Adrenal gland (tissue), 12 donors: ENCODE measurements around the gene PCDH9. TPM values are rescaled to one million over a fixed set of nuclear protein-coding genes. Genes with fewer than 3 reads are reported as not detected.

ENCODE experiments used
- DNase-seq, 7 donors: peaks; one replicate each; pipeline ENCODE4 v3.0.0-alpha.2; 2019 to 2020
- H3K27ac ChIP-seq, 5 donors: fragments of 200-600 bp; sonication (generic) in 4 of 5; 1 replicate in 3 of 5; 2 replicates in 2 of 5; pipeline versions ENCODE4 v1.5.1 to v1.8.0; 2016 to 2020; ENCODE audit warnings: mild to moderate bottlenecking in 1 of 5
- H3K27me3 ChIP-seq: fragments of 200-600 bp; 2 replicates; pipeline ENCODE4 v1.8.0; 2021
- H3K36me3 ChIP-seq, 2 donors: fragments of 200-600 bp; replicated peaks in 1 of 2; 1 replicate in 1 of 2; 2 replicates in 1 of 2; pipeline versions ENCODE4 v1.5.1 to v1.8.0; 2018 to 2022
- H3K4me1 ChIP-seq, 2 donors: fragments of 200-600 bp; replicated peaks in 1 of 2; 1 replicate in 1 of 2; 2 replicates in 1 of 2; pipeline versions ENCODE4 v1.5.1 to v1.8.0; 2018 to 2021
- H3K4me3 ChIP-seq, 4 donors: fragments of 200-600 bp; sonication (generic) in 3 of 4; one replicate each; pipeline ENCODE4 v1.5.1; 2016 to 2018
- H3K9me3 ChIP-seq, 3 donors: fragments of 200-600 bp; sonication (generic) in 1 of 3; replicated peaks in 1 of 3; 1 replicate in 2 of 3; 2 replicates in 1 of 3; pipeline versions ENCODE4 v1.5.1 to v1.8.0; 2016 to 2021
- CTCF ChIP-seq, 6 experiments: fragments of 450-650 bp in 4 of 6; fragments of 200-600 bp in 2 of 6; sonication (generic) in 1 of 6; IDR thresholded peaks; 1 replicate in 5 of 6; 2 replicates in 1 of 6; pipeline versions ENCODE4 v1.5.1 to v1.8.0; 2016 to 2021; ENCODE audit warnings: antibody characterized with exemption in 6 of 6, mild to moderate bottlenecking in 2 of 6, moderate library complexity in 1 of 6
- POLR2A ChIP-seq, 2 donors: fragments of 450-650 bp; IDR thresholded peaks; one replicate each; pipeline ENCODE4 v1.6.1; 2017; ENCODE audit warnings: antibody characterized with exemption in 2 of 2, mild to moderate bottlenecking in 2 of 2, moderate library complexity in 1 of 2
- WGBS, 4 donors: extraction: QIAGEN DNeasy Blood & Tissue Kit in 2 of 4; methylation state at CpG; one replicate each; pipeline versions ENCODE4 v1.1.5 to v1.1.7; 2013 to 2017; 5-methylcytosine and 5-hydroxymethylcytosine counted together
- intact Hi-C, 2 donors: fragments of 100-400 bp; cut with DNase I; formaldehyde crosslinking; loops; one replicate each; pipeline versions ENCODE4 v1.14.1 to v1.15.0; 2022 to 2023
- polyA plus RNA-seq, 3 donors: library from polyadenylated mRNA; stranded (reverse); fragments of 200-250 nt in 2 of 3; fragments of 350-450 nt in 1 of 3; fragmentation: Illumina TruSeq in 1 of 3; extraction: RNeasy Lipid Tissue Mini Kit (QIAGEN cat#74804) in 1 of 3; gene quantifications; one replicate each; pipeline ENCODE4 v1.2.3, GENCODE V29; 2013 to 2014
- total RNA-seq, 9 donors: library from RNA; depleted of rRNA in 4 of 9; stranded (reverse); fragments of >200 nt in 4 of 9; fragments of 120-200 nt in 1 of 9; fragmentation: NEBNext Ultra II Directional in 1 of 9; extraction: Animal tissue kit (Norgen Biotek cat#: 25700) in 1 of 9; gene quantifications; one replicate each; pipeline versions ENCODE4 v1.1.0 to v1.2.4, GENCODE V29; 2013 to 2023
- donor health status: healthy with polysubstance abuse.
- donor health status: Bipolar disorder and iron deficiency.
- donor health status: DM: yes; HTN: yes; CAD: no.
- donor health status: DM: no; HTN: no; CAD: no.
- donor health status: DM: no; HTN: no; CAD: no.
- donor health status: DM: yes; HTN: yes; CAD: no.

The PCDH9 gene
- total and polyA plus RNA-seq, 12 donors, result 0.71 to 10.9 (median 3.6) TPM

GRCh38 chr13:66365101-66365500 is 865.0 kb downstream of the PCDH9 start:
- Histone ChIP-seq H3K27ac (no peak overlapping the region), H3K4me3 (no peak overlapping the region), H3K27me3 (no peaks in the 10 kb centered on the region), H3K9me3 (peaks cover 0 to 3% (median 0%) of the 10 kb centered on the region in 3 donors), H3K36me3 (no peaks in the 10 kb centered on the region), H3K4me1 (no peaks in the 10 kb centered on the region)
- DNase-seq, result no peak
- WGBS, 4 donors, result 88 to 95% (median 92%) methylated on average over 3 of the region's 3 CpGs
- no peak for TF ChIP-seq POLR2A (IDR thresholded peaks at IDR 0.05)
- no peak for TF ChIP-seq CTCF (IDR thresholded peaks at IDR 0.05)
- intact Hi-C loops, result no loop called here

- H3K4me3 ChIP-seq, result no peak overlapping the region
These were observed 865.8 kb downstream of the PCDH9 start for GRCh38 chr13:66364346-66364745.

GRCh38 chr13:66362485-66362884 is 867.7 kb downstream of the PCDH9 start:
- intact Hi-C loops, result no loop called here
- H3K36me3 ChIP-seq, result no peaks in the 10 kb centered on the region
- H3K9me3 ChIP-seq, result no peaks in the 10 kb centered on the region
- WGBS, 4 donors, result 72 to 90% (median 81%) methylated on average over 1 of the region's 1 CpG
- no peak for TF ChIP-seq POLR2A (IDR thresholded peaks at IDR 0.05)
- no peak for TF ChIP-seq CTCF (IDR thresholded peaks at IDR 0.05)
- no peak overlapping the region for H3K27ac ChIP-seq
- no peaks in the 10 kb centered on the region for H3K27me3 ChIP-seq
- H3K4me1 ChIP-seq, result no peaks in the 10 kb centered on the region
- H3K4me3 ChIP-seq, result no peak overlapping the region
- DNase-seq, result no peak

More at GRCh38 chr13:66364346-66364745, 865.8 kb downstream of the PCDH9 start:
- H3K27me3 ChIP-seq, result no peaks in the 10 kb centered on the region
- no peak overlapping the region for H3K27ac ChIP-seq
- no peaks in the 10 kb centered on the region for H3K9me3 ChIP-seq
- intact Hi-C loops, result no loop called here
- no peak for TF ChIP-seq POLR2A (IDR thresholded peaks at IDR 0.05)
- no peak for TF ChIP-seq CTCF (IDR thresholded peaks at IDR 0.05)
- H3K4me1 ChIP-seq, result no peaks in the 10 kb centered on the region
- DNase-seq, result no peak
- no peaks in the 10 kb centered on the region for H3K36me3 ChIP-seq

GRCh38 chr13:66359910-66360552 is 870.1 kb downstream of the PCDH9 start:
- intact Hi-C loops, result no loop called here
- Histone ChIP-seq H3K27ac (no peak overlapping the region), H3K36me3 (no peaks in the 10 kb centered on the region), H3K9me3 (no peaks in the 10 kb centered on the region), H3K4me3 (no peak overlapping the region), H3K27me3 (no peaks in the 10 kb centered on the region), H3K4me1 (no peaks in the 10 kb centered on the region)
- 52 to 58% (median 55%) methylated on average over 5 of the region's 5 CpGs for WGBS, 4 donors
- no peak for DNase-seq
- TF ChIP-seq POLR2A (IDR thresholded peaks at IDR 0.05) (no peak), CTCF (IDR thresholded peaks at IDR 0.05) (no peak)
